C1 segment of cervical spinal cord (tissue), 14 donors: ENCODE measurements around the gene SLC35A2.
A peak's percentile ranks its signal among the peaks of the same experiment; 100 is the strongest.

Experiments used
- DNase-seq, 14 donors: peaks; one replicate each; lab custom pipeline; 2025; lab: John Stamatoyannopoulos, UW

Gene SLC35A2

GRCh38 chrX:48911412-48912182 is at the start of gene SLC35A2:
Gene SLC35A2 (minus strand): TSS chrX:48911646. CDS start chrX:48911636, 10 bp downstream.
- DNase-seq, result peak in 13 of 14 donors; percentile 4 to 79 (median 59)

GRCh38 chrX:48960291-48960690 is 48.8 kb upstream of the SLC35A2 start:
- DNase-seq, result peak in 2 of 14 donors; percentile 8 to 9

GRCh38 chrX:48958635-48959094 is 47.2 kb upstream of the SLC35A2 start:
- peak in 1 of 14 donors; percentile 61 for DNase-seq

GRCh38 chrX:48957827-48958634 is 46.6 kb upstream of the SLC35A2 start:
- peak; percentile 29 to 96 (median 89) for DNase-seq

GRCh38 chrX:48957477-48957826 is 46.0 kb upstream of the SLC35A2 start, which contains the start of gene OTUD5:
Gene OTUD5 (minus strand): TSS chrX:48957607. CDS start chrX:48957570, 37 bp downstream.
- DNase-seq, result peak in 10 of 14 donors; percentile 28 to 79 (median 68)

GRCh38 chrX:48956728-48957414 is 45.4 kb upstream of the SLC35A2 start:
- DNase-seq, result no peak

GRCh38 chrX:48948589-48948988 is 37.1 kb upstream of the SLC35A2 start:
- no peak for DNase-seq

GRCh38 chrX:48945517-48946348 is 34.3 kb upstream of the SLC35A2 start:
- peak in 5 of 14 donors; percentile 2 to 34 (median 5) for DNase-seq

GRCh38 chrX:48942895-48943294 is 31.4 kb upstream of the SLC35A2 start:
- DNase-seq, result no peak

GRCh38 chrX:48940404-48940955 is 29.0 kb upstream of the SLC35A2 start:
- DNase-seq, result no peak

GRCh38 chrX:48939524-48940228 is 28.2 kb upstream of the SLC35A2 start:
- no peak for DNase-seq

- no peak for DNase-seq
These were observed 27.4 kb upstream of the SLC35A2 start for GRCh38 chrX:48938721-48939425.

GRCh38 chrX:48937054-48937907 is 25.8 kb upstream of the SLC35A2 start:
- peak in 7 of 14 donors; percentile 3 to 46 (median 11) for DNase-seq

GRCh38 chrX:48936429-48937053 is 25.1 kb upstream of the SLC35A2 start:
- no peak for DNase-seq

- DNase-seq, result no peak
These were observed 23.8 kb upstream of the SLC35A2 start for GRCh38 chrX:48935301-48935670.

GRCh38 chrX:48934581-48935300 is 23.3 kb upstream of the SLC35A2 start:
- DNase-seq, result no peak

GRCh38 chrX:48933757-48934156 is 22.3 kb upstream of the SLC35A2 start:
- no peak for DNase-seq
